Stimulated activated CD8-positive, alpha-beta memory T cell treated with anti-CD3 and anti-CD28 coated beads, Interleukin-15, amount 100 ng/mL, for 48 hours (primary cell): ENCODE data around the gene ARHGAP12.
"Not testable (repeated sequence)": the region's sequence is repeated elsewhere in the genome, so short reads cannot be mapped to it uniquely, and the experiment has no call there.

Experiments used
- DNase-seq, 2 donors: peaks; one replicate each; pipeline ENCODE4 v3.0.0-alpha.2; 2020; ENCODE audit warnings: low read depth in 2 of 2

ARHGAP12 gene

GRCh38 chr10:31769564-31769963 is 159.1 kb downstream of the ARHGAP12 start:
- no peak for DNase-seq

- not testable (repeated sequence) for DNase-seq
These were observed 159.7 kb downstream of the ARHGAP12 start for GRCh38 chr10:31768935-31769334.

GRCh38 chr10:31768467-31768866 is 160.2 kb downstream of the ARHGAP12 start:
- no peak for DNase-seq

- no peak for DNase-seq
These were observed 163.1 kb downstream of the ARHGAP12 start for GRCh38 chr10:31765541-31765940.

- DNase-seq = no peak
These were observed 166.3 kb downstream of the ARHGAP12 start for GRCh38 chr10:31762316-31762715.

GRCh38 chr10:31761156-31761555 is 167.5 kb downstream of the ARHGAP12 start:
- DNase-seq = no peak

GRCh38 chr10:31760674-31761081 is 168.0 kb downstream of the ARHGAP12 start:
- DNase-seq = no peak

GRCh38 chr10:31759799-31760626 is 168.6 kb downstream of the ARHGAP12 start:
- DNase-seq = peak; percentile 90 to 91

GRCh38 chr10:31759124-31759798 is 169.4 kb downstream of the ARHGAP12 start:
- peak; percentile 48 to 59 for DNase-seq

- no peak for DNase-seq
These were observed 170.1 kb downstream of the ARHGAP12 start for GRCh38 chr10:31758495-31758894.

- DNase-seq = no peak
These were observed 170.8 kb downstream of the ARHGAP12 start for GRCh38 chr10:31757831-31758230.

GRCh38 chr10:31757386-31757791 is 171.2 kb downstream of the ARHGAP12 start:
- no peak for DNase-seq

GRCh38 chr10:31756729-31757110 is 171.9 kb downstream of the ARHGAP12 start:
- no peak for DNase-seq

GRCh38 chr10:31756101-31756728 is 172.4 kb downstream of the ARHGAP12 start:
- DNase-seq = no peak
